Effector memory CD4-positive, alpha-beta T cell (primary cell): ENCODE results near the gene FKBP3.

Experiments used
- DNase-seq, 3 donors: peaks; one replicate each; pipeline ENCODE4 v3.0.0-alpha.2; 2020
- H3K27ac ChIP-seq: 2 replicates; pipeline ENCODE4 v1.7.0; 2013; ENCODE audit warnings: mild to moderate bottlenecking, low read length, moderate library complexity; ENCODE audit not compliant: insufficient read depth, poor library complexity, severe bottlenecking
- H3K27me3 ChIP-seq: replicated peaks from 2 replicates; pipeline ENCODE4 v1.7.0; 2013; ENCODE audit warnings: mild to moderate bottlenecking, low read length; ENCODE audit not compliant: insufficient read depth, control insufficient read depth, poor library complexity, severe bottlenecking
- H3K36me3 ChIP-seq: 2 replicates; pipeline ENCODE4 v1.7.0; 2013; ENCODE audit warnings: mild to moderate bottlenecking, low read length, moderate library complexity; ENCODE audit not compliant: control insufficient read depth, insufficient read depth
- H3K4me1 ChIP-seq: 2 replicates; pipeline ENCODE4 v1.7.0; 2013; ENCODE audit warnings: low read length, mild to moderate bottlenecking; ENCODE audit not compliant: control insufficient read depth, insufficient read depth, poor library complexity, severe bottlenecking
- H3K4me3 ChIP-seq: 2 replicates; pipeline ENCODE4 v1.7.0; 2013; ENCODE audit warnings: low read length, low read depth, mild to moderate bottlenecking; ENCODE audit not compliant: insufficient read depth, poor library complexity, severe bottlenecking
- H3K9me3 ChIP-seq: 2 replicates; pipeline ENCODE4 v1.7.0; 2013; ENCODE audit warnings: mild to moderate bottlenecking, low read length, moderate library complexity; ENCODE audit not compliant: control insufficient read depth
- total RNA-seq, 3 donors: gene quantifications; one replicate each; lab custom pipeline; 2026; lab: John Stamatoyannopoulos, UW

FKBP3 gene
- 29.8 to 39.1 (median 37.0) reads per million in 3 donors for total RNA-seq

DNA sequence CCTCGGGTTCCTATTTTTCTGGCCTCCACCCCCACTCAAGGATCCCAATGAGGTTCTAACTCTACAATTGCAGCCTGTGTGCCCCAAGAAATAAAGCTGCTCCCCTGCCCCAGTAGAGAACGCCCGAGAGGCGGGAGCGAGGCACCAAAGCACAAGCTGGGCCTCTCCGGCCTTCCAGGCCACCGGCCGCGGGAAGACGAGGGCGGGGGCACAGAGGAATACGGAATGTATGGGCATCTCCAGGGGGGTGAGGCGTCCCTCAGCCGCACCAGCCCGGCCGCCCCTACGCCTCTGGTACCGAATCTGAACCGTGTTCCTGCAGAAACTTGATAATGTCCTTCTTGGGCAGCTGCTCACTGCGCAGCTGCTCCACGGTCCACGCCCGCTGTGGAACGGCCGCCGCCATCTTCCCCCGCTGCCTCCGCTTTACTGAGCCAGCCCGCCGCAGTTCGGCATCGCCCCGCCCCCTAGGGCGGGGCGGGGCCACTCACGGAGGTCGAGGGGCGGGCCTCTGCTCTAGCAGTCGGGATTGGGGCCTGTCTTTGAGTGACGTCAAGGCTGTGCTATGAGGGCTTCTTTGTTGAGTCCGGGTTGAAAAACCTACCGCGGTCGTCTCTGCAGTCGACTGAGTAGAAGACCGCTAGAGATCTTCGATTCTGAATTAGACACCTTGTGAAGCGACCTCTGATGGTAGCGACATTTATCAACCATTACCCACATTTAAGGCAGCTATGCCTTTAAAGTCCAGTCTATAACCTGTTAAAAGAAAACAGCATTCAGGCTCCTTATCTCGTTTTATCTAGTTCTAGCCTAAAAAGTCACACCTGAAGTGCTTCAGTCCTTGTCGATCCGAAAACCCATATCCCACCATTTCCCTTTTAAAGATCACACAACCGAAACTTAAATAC is at the start of gene FKBP3:
Gene FKBP3 (minus strand): TSS at position 431 of the 908 bp plus-strand sequence. CDS start 25 bp downstream, at position 406.
- H3K36me3 ChIP-seq, result peaks cover under 1% of the 10 kb centered on the region
- no peaks in the 10 kb centered on the region for H3K27me3 ChIP-seq
- peaks cover 9% of the 10 kb centered on the region for H3K4me1 ChIP-seq

DNA sequence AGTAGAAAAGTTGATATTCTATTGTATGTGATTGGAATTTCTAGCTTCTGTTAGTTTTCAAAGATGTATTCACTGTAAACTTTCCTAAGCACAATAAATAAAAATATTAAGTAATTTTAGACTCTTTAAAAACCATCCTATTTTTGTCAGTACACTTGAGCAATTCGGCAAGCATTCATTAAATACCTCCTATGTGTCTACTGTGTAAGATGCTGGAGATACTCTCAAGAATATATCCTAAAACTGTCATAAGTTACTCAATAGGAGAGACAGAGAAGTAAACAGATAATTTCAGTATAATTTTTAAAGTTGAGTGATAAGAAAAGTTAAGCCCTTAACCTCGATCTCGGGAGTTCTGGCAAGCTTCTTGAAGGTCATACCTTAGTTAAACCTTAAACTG is 47.5 kb upstream of the FKBP3 start:
- no peak overlapping the region for H3K27ac ChIP-seq

More for the DNA sequence above, at the start of gene FKBP3:
- Histone ChIP-seq H3K27ac (peak within 1 kb of the TSS; percentile 83), H3K9me3 (no peaks in the 10 kb centered on the region), H3K4me3 (peak within 1 kb of the TSS; percentile 95)
- DNase-seq, result peak; percentile 93 to 95 (median 95)

DNA sequence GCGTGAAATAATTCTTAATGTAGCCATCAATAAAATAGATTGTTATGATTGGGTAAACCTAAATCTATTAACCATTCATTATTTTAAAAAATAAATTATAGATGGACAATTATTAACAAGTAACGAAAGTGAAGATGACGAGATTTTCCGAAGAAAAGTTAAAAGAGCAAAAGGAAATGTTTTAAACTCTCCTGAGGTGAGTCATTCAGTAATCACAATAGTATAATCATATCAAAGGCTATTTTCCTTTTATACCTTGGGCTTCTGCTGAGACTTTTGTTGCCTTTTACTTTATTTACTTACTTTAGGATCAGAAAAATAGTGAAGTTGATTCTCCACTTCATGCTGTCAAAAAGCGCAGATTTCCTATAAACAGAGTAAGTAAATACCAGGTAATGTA is 47.0 kb upstream of the FKBP3 start:
- Histone ChIP-seq H3K4me3 (no peak overlapping the region), H3K27ac (no peak overlapping the region), H3K4me1 (no peaks in the 10 kb centered on the region), H3K9me3 (no peaks in the 10 kb centered on the region), H3K36me3 (no peaks in the 10 kb centered on the region), H3K27me3 (no peaks in the 10 kb centered on the region)
- no peak for DNase-seq

More for the DNA sequence above, 47.5 kb upstream of the FKBP3 start:
- no peaks in the 10 kb centered on the region for H3K4me1 ChIP-seq
- no peaks in the 10 kb centered on the region for H3K36me3 ChIP-seq
- H3K27me3 ChIP-seq, result no peaks in the 10 kb centered on the region
- no peaks in the 10 kb centered on the region for H3K9me3 ChIP-seq
- H3K4me3 ChIP-seq, result no peak overlapping the region
- no peak for DNase-seq

DNA sequence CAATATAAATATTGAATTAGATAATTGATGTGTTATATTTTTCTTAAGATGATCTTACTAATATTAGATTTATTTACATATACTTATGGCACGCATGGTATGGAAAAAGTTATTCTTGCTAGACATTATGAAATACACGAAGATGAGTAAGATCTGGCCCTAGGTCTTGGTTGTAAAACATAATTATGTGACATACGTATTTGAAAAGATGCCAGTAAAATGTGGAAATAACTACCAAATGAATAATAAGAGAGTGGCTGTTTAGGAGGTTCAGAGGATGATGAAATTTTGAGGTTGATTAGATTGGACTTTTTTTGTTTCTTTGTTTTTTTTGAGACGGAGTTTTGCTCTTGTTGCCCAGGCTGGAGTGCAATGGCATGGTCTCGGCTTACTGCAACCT is 42.8 kb upstream of the FKBP3 start:
- Histone ChIP-seq H3K9me3 (no peaks in the 10 kb centered on the region), H3K4me3 (no peak overlapping the region), H3K27me3 (no peaks in the 10 kb centered on the region), H3K4me1 (no peaks in the 10 kb centered on the region), H3K36me3 (no peaks in the 10 kb centered on the region), H3K27ac (no peak overlapping the region)
- DNase-seq, result no peak

DNA sequence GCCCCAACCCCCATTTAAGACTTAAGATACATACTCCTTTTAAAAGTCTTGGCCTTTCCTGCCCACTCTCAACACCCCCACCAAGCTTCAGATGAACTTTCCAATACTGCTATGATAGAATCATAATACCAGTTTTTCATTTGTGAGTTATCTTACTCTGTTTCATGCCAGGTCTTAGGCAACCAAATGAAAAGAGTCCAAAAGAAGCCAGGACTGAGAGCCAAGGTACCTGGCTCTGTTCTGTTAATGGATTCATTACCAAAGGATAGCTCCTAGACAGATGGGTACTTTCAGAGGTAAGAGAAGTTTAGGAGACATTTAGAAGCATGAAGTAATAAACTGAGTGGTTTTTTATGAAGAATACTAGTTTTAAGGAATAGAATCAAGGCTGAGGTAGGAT is 35.6 kb upstream of the FKBP3 start:
- no peaks in the 10 kb centered on the region for H3K27me3 ChIP-seq
- peaks cover 5% of the 10 kb centered on the region for H3K36me3 ChIP-seq
- H3K4me3 ChIP-seq, result no peak overlapping the region
- no peak overlapping the region for H3K27ac ChIP-seq
- no peaks in the 10 kb centered on the region for H3K4me1 ChIP-seq
- no peak for DNase-seq
- H3K9me3 ChIP-seq, result no peaks in the 10 kb centered on the region

DNA sequence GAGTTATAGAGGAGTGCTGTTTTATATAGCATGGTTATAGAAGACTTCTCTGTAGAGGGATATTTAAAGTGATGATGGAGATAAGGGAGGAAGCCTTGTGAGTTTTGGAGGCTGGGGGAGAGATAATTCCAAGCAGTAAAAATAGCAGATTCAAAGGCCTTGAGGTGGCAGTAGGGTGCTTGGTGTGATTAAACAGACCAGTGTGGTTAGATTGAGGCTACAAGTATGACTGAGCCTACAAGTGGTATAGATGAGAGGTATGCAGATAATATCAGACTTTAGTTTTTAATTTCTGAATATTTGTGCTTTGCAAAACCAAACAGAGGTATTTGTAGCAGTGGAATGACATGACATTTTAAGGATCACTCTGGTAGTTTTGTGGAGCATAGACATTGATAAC is 21.8 kb upstream of the FKBP3 start:
- no peak for DNase-seq
- H3K27ac ChIP-seq, result no peak overlapping the region
- no peaks in the 10 kb centered on the region for H3K4me1 ChIP-seq
- no peaks in the 10 kb centered on the region for H3K9me3 ChIP-seq
- H3K36me3 ChIP-seq, result peaks cover 1% of the 10 kb centered on the region
- H3K27me3 ChIP-seq, result no peaks in the 10 kb centered on the region
- no peak overlapping the region for H3K4me3 ChIP-seq

DNA sequence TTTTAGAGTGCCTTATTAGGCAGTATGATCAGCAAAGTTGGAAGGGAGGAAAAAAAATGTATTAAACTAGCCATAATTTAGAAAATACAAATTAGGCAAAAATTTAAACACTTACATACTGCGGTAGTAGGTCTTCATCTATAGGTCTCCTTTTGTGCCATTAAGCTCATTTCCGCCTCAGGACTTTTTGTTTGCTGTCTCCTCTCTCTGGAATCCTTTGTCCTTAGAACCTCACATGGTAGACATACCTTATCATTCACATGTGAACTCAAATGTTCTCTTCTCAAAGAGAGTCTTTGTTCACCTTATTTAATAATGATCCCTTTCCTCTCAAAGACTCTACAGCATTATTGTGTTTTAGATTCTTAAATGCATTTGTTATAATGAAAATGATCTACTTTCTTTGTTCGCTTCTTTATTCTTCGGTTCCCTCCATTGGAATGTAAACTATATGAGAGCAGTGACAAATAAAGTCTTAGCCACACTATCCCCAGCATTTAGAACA is 16.2 kb upstream of the FKBP3 start:
- Histone ChIP-seq H3K4me3 (no peak overlapping the region), H3K4me1 (no peaks in the 10 kb centered on the region), H3K27me3 (no peaks in the 10 kb centered on the region), H3K36me3 (peaks cover 4% of the 10 kb centered on the region), H3K27ac (no peak overlapping the region), H3K9me3 (no peaks in the 10 kb centered on the region)
- no peak for DNase-seq

DNA sequence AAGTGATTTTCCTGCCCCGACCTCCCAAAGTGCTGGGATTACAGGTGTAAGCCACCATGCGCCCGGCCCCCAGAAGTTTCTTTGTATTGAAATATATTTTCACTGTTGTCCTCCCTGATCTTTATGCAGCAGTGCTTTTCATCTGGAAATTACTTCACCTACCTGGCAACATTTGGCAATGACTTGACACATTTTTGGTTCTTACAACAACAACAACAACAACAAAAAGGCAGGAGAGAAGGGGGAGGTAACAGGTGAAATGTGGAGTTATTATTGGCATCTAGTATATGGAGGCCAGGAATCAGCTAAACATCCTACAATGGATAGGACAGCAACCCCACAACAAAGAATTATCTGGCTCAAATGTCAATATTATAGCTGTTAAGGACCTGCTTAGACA is 15.3 kb upstream of the FKBP3 start:
- Histone ChIP-seq H3K4me3 (no peak overlapping the region), H3K27ac (no peak overlapping the region), H3K27me3 (no peaks in the 10 kb centered on the region), H3K36me3 (peaks cover 4% of the 10 kb centered on the region), H3K9me3 (no peaks in the 10 kb centered on the region), H3K4me1 (no peaks in the 10 kb centered on the region)
- DNase-seq, result no peak

DNA sequence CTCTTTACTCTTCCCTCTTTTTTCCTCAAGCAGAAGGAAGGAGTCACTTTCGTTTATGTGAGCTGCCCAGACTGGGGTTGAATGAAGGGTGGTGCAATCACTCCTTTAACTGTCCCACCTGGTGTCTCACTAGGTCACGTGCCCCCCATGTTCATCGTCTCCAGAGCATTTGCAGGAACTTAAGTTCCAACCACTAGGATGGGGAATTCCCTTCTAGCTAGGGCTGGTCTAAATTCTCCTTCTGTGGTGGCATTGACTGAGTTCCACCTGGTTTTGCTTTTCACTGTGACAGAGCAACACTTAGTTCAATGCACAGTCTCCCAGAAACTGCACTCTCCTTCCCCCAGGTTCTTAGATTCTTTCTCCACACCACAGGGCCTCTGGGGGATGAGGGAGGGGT is 10.9 kb upstream of the FKBP3 start:
- no peaks in the 10 kb centered on the region for H3K27me3 ChIP-seq
- H3K36me3 ChIP-seq, result no peaks in the 10 kb centered on the region
- no peaks in the 10 kb centered on the region for H3K9me3 ChIP-seq
- DNase-seq, result no peak
- H3K27ac ChIP-seq, result no peak overlapping the region
- H3K4me3 ChIP-seq, result no peak overlapping the region
- no peaks in the 10 kb centered on the region for H3K4me1 ChIP-seq

DNA sequence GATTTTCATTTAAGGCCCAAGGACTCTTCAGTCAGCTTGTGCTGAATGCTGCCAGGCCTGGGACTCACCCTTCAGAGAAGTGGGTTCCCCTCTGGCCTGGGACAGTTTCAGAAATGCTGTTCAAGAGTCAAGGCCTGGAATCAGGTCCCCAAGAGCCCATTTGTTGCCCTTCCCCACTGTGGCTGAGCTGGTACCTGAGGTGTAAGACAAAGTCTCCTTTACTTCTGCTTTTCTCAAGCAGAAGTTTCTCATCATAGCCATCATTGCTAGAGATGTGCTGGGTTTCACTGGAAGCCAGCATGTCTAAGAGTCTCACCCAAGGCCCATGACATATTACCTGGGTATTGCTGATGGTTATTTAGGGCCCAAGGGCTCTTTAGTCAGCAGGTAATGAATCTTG is 10.4 kb upstream of the FKBP3 start:
- Histone ChIP-seq H3K36me3 (no peaks in the 10 kb centered on the region), H3K4me3 (no peak overlapping the region), H3K9me3 (no peaks in the 10 kb centered on the region)

More for the DNA sequence above, 10.4 kb upstream of the FKBP3 start:
- H3K27me3 ChIP-seq, result no peaks in the 10 kb centered on the region
- H3K4me1 ChIP-seq, result no peaks in the 10 kb centered on the region
- no peak overlapping the region for H3K27ac ChIP-seq
- no peak for DNase-seq
